ENCODE results near the gene AREG. TPM values are rescaled to one million over a fixed set of nuclear protein-coding genes. Genes with fewer than 3 reads are reported as not detected.
A peak's percentile ranks its signal among the peaks of the same experiment; 100 is the strongest.

Gene AREG
- total and polyA plus RNA-seq, 2 experiments from 2014 or later: 128 to 129 TPM

DNA sequence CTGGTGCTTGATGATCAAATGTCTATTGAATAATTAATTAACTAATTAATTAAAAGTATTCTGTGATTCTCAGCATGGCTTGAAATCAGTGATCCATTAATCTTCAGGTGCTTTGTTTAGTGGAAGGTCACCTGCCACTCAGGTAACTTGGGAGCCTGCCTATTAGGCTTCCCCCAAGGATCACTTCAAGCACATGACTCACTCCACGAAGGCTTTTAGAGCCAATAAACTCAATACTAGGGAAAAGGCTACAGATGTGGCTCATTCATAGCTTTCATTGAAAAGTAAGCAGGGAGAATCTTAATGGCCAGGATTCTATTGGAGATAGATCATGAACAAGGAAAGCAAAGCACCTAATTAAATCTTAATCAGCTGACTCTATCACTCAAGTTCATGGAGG lies 21.3 kb downstream of the AREG start:
- no peaks in the 10 kb centered on the region for H4K20me1 ChIP-seq (ENCODE audit: insufficient read depth, poor library complexity, severe bottlenecking)
- H3K9me3 ChIP-seq (ENCODE audit: low read depth): peaks cover under 1% of the 10 kb centered on the region
- H3K27ac ChIP-seq: no peak overlapping the region
- no peaks in the 10 kb centered on the region for H3K36me3 ChIP-seq (replicated peaks; ENCODE audit: insufficient read depth, low read depth)
- no peaks in the 10 kb centered on the region for H3K27me3 ChIP-seq
- no peak overlapping the region for H2AFZ ChIP-seq
- no peaks in the 10 kb centered on the region for H3K79me2 ChIP-seq
- DNase-seq (ENCODE audit: low spot score): no peak
- TF ChIP-seq EZH2phosphoT487 (IDR thresholded peaks at IDR 0.05; ENCODE audit: low read depth, severe bottlenecking, unreplicated experiment): no peak
- no peak for TF ChIP-seq EZH2 (IDR thresholded peaks at IDR 0.05; ENCODE audit: borderline replicate concordance)
- TF ChIP-seq, protein P1, sequence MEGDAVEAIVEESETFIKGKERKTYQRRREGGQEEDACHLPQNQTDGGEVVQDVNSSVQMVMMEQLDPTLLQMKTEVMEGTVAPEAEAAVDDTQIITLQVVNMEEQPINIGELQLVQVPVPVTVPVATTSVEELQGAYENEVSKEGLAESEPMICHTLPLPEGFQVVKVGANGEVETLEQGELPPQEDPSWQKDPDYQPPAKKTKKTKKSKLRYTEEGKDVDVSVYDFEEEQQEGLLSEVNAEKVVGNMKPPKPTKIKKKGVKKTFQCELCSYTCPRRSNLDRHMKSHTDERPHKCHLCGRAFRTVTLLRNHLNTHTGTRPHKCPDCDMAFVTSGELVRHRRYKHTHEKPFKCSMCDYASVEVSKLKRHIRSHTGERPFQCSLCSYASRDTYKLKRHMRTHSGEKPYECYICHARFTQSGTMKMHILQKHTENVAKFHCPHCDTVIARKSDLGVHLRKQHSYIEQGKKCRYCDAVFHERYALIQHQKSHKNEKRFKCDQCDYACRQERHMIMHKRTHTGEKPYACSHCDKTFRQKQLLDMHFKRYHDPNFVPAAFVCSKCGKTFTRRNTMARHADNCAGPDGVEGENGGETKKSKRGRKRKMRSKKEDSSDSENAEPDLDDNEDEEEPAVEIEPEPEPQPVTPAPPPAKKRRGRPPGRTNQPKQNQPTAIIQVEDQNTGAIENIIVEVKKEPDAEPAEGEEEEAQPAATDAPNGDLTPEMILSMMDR (IDR thresholded peaks at IDR 0.05; ENCODE audit: poor library complexity): no peak
- no peaks in the 10 kb centered on the region for H3K4me1 ChIP-seq (ENCODE audit: insufficient read depth)
- no peak overlapping the region for H3K4me2 ChIP-seq
- 53% methylated on average over 1 of the region's 1 CpG for WGBS (ENCODE audit: low lambda C conversion rate, missing lambda C conversion rate)
- H3K9me2 ChIP-seq (replicated peaks; ENCODE audit: insufficient read depth): no peaks in the 10 kb centered on the region
- H3K4me3 ChIP-seq: no peak overlapping the region

DNA sequence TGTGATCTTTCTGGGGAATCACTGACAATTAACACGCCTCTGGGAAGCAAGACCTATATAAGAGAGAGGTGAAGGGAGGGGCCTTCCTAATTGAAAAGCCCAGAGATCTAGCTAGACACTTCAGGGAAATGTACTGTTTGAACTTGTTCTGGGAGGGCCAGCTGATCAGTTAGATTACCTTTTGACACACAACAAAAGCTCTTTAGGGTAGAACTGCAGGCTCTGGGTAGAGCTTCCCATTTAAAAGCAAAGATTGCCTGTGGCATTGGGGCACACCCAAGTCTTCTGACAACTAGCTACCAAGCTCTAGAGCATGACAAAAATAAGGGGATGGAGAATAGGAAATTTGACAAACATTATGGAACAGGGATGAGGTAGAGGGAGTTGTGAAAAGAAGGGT lies 26.3 kb downstream of the AREG start:
- H4K20me1 ChIP-seq (ENCODE audit: insufficient read depth, poor library complexity, severe bottlenecking): no peaks in the 10 kb centered on the region
- H3K4me3 ChIP-seq: no peak overlapping the region
- no peaks in the 10 kb centered on the region for H3K36me3 ChIP-seq (replicated peaks; ENCODE audit: insufficient read depth, low read depth)
- H3K4me1 ChIP-seq (ENCODE audit: insufficient read depth): no peaks in the 10 kb centered on the region
- no peaks in the 10 kb centered on the region for H3K9me2 ChIP-seq (replicated peaks; ENCODE audit: insufficient read depth)
- DNase-seq (ENCODE audit: low spot score): no peak
- TF ChIP-seq EZH2 (IDR thresholded peaks at IDR 0.05; ENCODE audit: borderline replicate concordance) (no peak), EZH2phosphoT487 (IDR thresholded peaks at IDR 0.05; ENCODE audit: low read depth, severe bottlenecking, unreplicated experiment) (no peak)
- TF ChIP-seq, protein P1 (IDR thresholded peaks at IDR 0.05; ENCODE audit: poor library complexity): no peak
- no peaks in the 10 kb centered on the region for H3K27me3 ChIP-seq
- H3K79me2 ChIP-seq: no peaks in the 10 kb centered on the region
- no peak overlapping the region for H3K27ac ChIP-seq
- 71% methylated on average over 1 of the region's 1 CpG for WGBS (ENCODE audit: low lambda C conversion rate, missing lambda C conversion rate)
- no peak overlapping the region for H2AFZ ChIP-seq
- H3K4me2 ChIP-seq: no peak overlapping the region
- H3K9me3 ChIP-seq (ENCODE audit: low read depth): no peaks in the 10 kb centered on the region

DNA sequence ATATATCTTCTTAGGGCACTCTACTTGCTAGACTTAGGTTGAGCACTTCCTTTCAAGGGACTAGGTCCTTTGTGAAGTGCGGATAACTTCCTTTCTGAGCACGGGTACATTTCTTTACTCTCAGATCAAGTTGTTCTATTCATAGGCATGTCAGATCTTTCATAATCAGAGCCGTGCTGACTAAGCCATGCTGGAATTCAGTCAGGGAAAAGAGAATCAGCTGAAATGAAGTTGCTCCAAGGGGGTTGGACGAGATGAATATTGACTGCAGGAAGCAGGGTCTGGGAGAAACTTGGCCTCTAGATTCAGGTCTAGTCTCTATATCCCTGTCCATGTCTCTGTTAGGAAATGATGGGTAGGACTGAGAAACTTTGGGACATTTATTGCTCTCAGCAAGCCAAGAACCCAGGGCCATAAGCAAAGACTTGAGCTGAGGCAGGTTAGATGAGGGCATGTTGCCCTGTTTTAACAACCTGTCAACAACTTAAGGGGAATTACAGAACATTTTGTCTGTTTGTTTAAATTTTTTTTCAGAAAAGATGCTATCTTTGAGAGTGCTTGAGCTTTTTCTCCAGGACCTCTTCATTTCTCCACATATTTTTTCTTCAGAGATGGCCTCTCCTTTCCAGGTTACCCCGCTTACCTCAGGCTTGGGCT lies 28.3 kb downstream of the AREG start:
- H4K20me1 ChIP-seq (ENCODE audit: insufficient read depth, poor library complexity, severe bottlenecking): no peaks in the 10 kb centered on the region
- no peaks in the 10 kb centered on the region for H3K79me2 ChIP-seq
- no peak overlapping the region for H3K4me2 ChIP-seq
- no peaks in the 10 kb centered on the region for H3K36me3 ChIP-seq (replicated peaks; ENCODE audit: insufficient read depth, low read depth)
- no peaks in the 10 kb centered on the region for H3K9me3 ChIP-seq (ENCODE audit: low read depth)
- H2AFZ ChIP-seq: no peak overlapping the region
- DNase-seq (ENCODE audit: low spot score): peak; percentile 51
- H3K9me2 ChIP-seq (replicated peaks; ENCODE audit: insufficient read depth): no peaks in the 10 kb centered on the region
- no peak overlapping the region for H3K4me3 ChIP-seq
- H3K4me1 ChIP-seq (ENCODE audit: insufficient read depth): no peaks in the 10 kb centered on the region
- no peaks in the 10 kb centered on the region for H3K27me3 ChIP-seq
- H3K27ac ChIP-seq: peak overlapping the region; percentile 53
- 66% methylated on average over 5 of the region's 5 CpGs for WGBS (ENCODE audit: low lambda C conversion rate, missing lambda C conversion rate)
- TF ChIP-seq EZH2phosphoT487 (IDR thresholded peaks at IDR 0.05; ENCODE audit: low read depth, severe bottlenecking, unreplicated experiment) (no peak), EZH2 (IDR thresholded peaks at IDR 0.05; ENCODE audit: borderline replicate concordance) (no peak)
- TF ChIP-seq, protein P1 (IDR thresholded peaks at IDR 0.05; ENCODE audit: poor library complexity): no peak
